GM18867 (cell line): ENCODE data around the gene CCL8.

ENCODE experiments used
- ATAC-seq: cut with Tn5 transposase; IDR thresholded peaks from one replicate; pipeline ENCODE4 v1.9.1; 2021; ENCODE audit warnings: mild to moderate bottlenecking, moderate library complexity; ENCODE audit not compliant: unreplicated experiment

CCL8 gene

GRCh38 chr17:34366529-34367107 lies 47.4 kb downstream of the CCL8 start:
- ATAC-seq: no peak

GRCh38 chr17:34367486-34368195 lies 48.4 kb downstream of the CCL8 start:
- no peak for ATAC-seq

- no peak for ATAC-seq
Measured at GRCh38 chr17:34368196-34368945, 49.1 kb downstream of the CCL8 start.

GRCh38 chr17:34368946-34369500 lies 49.8 kb downstream of the CCL8 start:
- ATAC-seq: no peak

GRCh38 chr17:34369571-34369970 lies 50.3 kb downstream of the CCL8 start:
- ATAC-seq: no peak

- ATAC-seq: no peak
Measured at GRCh38 chr17:34370376-34370996, 51.3 kb downstream of the CCL8 start.

GRCh38 chr17:34370997-34371395 lies 51.8 kb downstream of the CCL8 start:
- peak; percentile 78 for ATAC-seq
